Glomerular visceral epithelial cell (primary cell): ENCODE measurements around the gene CTLA4.

Experiments
- DNase-seq: peaks from one replicate; pipeline ENCODE4 v3.0.0-alpha.2; 2016; ENCODE audit errors: extremely low spot score

CTLA4 gene

DNA sequence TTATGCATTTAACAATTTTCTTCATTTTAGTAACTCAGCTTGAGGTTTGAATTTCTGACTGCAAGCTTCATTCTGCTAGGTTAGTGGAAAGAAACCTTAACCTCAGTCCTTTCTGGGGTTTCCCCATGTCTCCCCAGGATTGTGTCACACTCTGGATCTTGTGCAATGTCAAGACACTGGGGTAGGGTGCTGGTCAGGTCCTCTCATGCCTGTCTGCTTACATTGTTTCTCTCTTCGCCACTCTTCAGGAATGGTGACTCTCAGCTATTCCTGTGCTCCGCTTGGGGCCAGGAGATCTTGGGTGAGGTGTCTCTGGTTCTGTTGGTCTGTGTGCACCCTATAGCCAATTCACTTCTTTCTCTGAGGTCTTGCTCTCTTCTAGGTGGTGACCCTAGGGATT is 23.9 kb downstream of the CTLA4 start:
- DNase-seq, result peak; percentile 60

DNA sequence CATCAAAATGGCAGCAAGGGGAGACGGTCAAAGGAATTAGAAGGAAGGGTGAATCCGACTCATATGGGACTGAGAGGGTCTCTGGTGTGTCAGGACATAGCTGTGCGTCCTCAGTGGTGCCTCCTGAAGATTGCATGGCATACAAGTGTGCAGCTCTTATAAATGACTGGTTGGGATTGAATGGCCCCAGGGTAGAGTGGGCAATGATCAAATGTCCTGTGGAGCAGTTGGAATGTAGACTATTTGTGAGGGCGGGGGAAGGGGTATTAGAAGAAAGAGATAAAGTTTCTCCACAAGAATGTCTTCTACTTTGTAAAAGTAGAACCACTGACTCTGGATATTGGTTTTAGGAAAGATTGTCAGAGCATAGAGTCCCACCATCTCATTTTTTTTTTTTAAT is 24.6 kb downstream of the CTLA4 start:
- DNase-seq, result no peak

GRCh38 chr2:203893401-203893800 is 25.8 kb downstream of the CTLA4 start:
- DNase-seq, result no peak

DNA sequence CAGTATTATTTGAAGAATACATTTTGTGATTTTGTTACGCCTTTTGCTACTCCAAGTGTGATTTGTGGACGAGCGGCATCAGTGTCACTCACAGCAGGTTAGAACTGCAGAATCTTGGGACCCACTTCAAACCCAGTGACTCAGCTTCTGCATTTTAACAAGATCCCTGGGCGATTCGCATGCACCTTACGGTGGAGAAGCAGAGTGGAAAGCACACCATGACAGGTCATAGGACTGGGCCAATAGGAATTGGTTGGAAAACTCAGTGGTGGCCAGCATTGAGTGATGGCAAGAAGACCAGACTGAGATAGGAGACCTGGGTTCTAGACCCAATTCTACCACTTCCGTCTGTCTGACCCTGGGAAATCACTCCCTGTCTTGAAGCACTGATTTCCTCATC is 26.3 kb downstream of the CTLA4 start:
- DNase-seq, result no peak

DNA sequence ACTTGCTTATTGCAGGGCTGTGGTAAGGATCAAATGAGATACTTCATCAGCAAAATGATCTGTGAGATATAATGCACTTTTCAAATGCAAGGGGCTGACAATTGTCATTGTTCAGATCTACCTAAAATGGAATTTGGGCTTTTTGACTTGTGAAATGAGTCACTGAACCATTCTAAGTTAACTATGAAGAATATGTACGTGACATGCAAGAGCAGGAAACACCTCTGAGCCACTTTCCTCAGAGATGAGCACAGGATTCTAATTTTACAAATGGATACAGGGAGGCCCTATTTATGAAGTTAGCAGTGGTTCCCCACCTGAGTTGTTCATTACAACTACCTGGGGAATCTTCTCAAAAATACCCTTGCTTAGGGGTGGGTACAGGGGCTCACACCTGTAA is 26.7 kb downstream of the CTLA4 start:
- DNase-seq, result no peak

GRCh38 chr2:203897544-203897943 is 30.0 kb downstream of the CTLA4 start:
- DNase-seq, result no peak

GRCh38 chr2:203898657-203899056 is 31.1 kb downstream of the CTLA4 start:
- no peak for DNase-seq

DNA sequence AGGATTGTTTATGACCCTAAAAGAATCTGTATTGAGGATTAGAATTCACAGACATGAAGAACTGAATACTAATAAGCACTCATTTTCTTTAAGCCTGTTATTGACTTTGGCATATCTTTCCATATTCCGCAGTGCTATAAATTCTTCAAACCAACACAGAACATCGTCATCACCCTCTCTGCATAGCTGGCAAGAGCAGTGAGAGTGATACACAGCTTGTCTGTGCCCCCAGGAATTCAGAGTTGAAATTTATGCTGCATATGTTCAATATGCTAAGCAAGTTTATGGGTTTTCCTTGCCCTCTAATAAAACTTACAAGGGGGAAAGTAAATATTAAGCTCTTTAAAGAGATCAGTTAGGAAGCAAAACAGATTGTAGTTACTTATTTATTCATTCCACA is 32.7 kb downstream of the CTLA4 start:
- no peak for DNase-seq

GRCh38 chr2:203904022-203904421 is 36.5 kb downstream of the CTLA4 start:
- no peak for DNase-seq

DNA sequence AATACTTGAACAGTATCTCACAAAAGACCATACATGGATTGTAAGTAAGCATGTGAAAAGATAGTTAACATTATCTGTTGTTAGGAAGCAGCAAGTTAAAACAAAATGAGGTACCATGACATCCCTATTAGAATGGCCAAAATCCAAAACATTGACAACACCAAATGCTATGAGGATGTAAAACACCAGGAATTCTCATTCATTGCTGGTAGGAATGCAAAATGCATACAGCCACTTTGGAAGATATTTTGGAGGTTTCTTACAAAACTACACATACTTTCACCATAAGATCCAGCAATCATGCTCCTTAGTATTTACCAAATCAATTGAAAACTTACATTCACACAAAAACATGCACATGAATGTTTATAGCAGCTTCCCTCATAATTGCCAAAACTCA is 38.1 kb downstream of the CTLA4 start:
- no peak for DNase-seq

DNA sequence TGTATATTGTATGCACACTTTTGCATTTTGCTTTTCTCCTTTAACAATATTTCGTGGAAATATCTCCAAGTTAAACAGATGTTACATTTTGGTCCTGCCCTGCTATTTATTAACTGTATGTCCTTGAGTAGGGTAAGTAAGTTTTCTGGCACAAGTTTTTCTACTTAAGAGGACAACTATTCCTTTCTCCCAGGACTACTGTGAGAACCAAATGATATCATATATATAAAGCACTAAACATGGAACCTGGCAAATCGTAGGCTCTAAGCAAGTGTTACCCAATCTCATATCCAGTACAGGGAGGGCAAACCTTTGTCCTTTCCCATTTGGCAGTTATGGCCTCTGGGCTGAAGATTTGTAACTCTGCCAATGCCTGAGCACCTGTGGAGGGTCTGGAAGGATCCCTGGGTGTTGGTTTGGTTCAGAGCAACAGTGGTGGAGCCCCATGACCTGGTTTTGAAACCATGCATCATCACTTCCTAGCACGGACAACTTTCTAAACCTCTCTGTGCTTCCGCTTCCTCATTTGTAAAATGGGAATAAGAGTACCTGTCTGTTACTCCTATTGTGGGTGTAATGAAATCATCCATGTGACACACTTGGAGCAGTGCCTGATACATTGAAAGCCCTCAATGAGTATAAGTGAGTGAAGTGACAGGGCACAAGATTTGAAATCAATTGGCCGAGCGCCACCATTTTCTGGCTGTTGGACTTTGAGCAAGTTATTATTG is 40.7 kb downstream of the CTLA4 start:
- DNase-seq, result no peak

GRCh38 chr2:203908797-203909185 is 41.2 kb downstream of the CTLA4 start:
- DNase-seq, result no peak

GRCh38 chr2:203909261-203909967 is 41.8 kb downstream of the CTLA4 start:
- DNase-seq, result peak; percentile 48

DNA sequence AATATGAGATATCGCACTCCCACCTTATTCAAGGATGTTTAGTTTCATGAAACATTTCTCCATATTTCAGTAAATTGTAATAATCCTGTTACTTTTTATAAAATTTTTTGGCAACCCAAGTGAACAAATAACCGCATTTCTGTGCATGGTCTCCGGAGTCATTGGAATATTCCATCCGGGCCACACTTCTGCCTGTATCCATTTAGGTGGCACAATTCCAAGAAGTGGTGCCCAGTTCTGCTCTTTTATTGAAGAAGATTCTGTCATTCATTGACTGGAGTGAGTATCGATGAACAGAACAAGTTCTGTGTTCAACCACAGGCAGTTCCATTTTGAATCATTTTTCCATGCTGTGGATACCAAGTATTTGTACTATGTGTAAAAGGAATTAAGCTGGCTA is 42.4 kb downstream of the CTLA4 start:
- peak; percentile 7 for DNase-seq

DNA sequence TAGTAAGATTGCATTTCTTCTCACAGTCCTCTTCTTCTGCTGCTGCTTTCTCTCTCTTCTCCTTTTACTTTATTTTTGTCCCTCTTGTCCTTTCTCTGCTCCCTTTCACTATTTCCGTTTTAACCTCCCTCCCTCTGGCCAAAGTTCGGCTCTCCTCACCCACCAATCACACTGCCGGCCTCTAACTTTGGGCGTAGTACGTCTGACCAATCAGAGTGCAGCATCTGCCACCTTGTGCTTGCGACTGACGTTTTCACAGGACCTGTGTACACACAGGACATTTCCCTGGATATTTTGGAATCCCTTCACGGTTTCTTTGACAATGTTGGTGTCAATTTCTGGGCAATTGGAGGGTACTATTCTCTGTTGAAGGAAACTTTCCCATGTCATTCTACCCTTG is 46.4 kb downstream of the CTLA4 start:
- DNase-seq, result no peak

DNA sequence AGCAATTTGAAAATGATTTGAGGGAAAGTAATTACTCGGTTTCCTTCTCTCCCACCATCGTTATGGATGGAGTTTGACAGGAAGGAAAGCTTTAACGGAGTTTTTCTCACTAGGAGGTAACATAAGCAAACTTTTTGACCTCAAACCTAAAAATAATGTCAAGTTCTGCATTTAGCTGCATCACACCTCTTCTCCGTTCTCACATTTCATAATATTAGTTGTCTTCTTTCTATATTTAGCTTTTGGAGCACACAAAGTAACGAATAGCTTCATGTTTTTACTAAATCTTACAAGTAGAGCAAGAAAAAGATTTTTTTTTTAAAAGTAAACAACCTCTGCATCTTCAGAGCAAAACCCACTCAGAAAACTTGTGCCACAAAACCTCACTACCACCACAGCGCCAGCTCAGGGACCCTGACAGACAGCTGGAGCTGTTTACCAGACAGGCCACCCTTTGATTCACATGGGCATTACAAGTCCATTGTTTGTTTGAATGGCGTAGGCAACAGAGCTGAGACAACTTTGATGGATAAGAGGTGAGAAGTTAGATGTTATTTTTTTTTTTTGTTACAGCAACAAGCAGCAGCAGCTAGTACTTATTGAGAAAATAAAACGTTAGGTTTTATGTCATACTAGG is 47.1 kb downstream of the CTLA4 start:
- DNase-seq, result no peak

DNA sequence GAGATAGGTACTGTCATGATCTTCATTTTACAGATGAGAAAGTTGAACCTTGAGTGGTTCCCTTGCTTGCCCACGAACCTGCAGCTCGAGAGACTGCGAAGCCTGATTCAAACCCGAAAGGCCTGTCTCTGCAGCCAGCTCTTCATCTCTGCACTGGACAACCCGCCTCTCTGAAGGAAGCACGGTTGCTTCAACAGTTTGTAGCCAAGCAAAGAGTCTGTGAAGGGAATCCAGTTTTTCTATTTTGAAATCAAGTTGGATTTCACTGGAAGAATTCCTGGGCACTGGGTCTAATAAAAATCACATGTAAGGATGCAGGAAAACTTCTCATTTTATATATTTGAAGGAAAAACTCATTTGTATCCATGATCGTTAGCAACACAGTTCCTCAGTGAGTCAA is 47.7 kb downstream of the CTLA4 start:
- no peak for DNase-seq

DNA sequence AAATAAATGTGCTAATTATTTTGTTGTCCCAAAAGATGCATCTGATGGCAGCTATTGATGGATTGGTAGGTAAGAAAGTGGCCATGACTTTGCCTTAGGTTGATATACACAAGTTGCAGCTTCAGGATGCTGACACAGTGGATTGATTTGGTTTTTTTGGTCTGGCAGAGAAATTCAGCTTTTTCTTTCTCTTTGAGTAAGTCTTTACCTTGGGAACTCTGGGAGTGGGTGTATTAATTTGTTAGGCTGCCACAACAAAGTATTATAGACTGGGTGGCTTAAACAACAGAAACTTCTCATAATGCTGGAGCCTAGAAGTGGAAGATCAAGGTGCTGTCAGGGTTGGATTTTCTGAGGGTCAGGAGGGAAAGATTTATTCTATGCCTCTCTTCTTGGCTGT is 49.2 kb downstream of the CTLA4 start:
- no peak for DNase-seq

DNA sequence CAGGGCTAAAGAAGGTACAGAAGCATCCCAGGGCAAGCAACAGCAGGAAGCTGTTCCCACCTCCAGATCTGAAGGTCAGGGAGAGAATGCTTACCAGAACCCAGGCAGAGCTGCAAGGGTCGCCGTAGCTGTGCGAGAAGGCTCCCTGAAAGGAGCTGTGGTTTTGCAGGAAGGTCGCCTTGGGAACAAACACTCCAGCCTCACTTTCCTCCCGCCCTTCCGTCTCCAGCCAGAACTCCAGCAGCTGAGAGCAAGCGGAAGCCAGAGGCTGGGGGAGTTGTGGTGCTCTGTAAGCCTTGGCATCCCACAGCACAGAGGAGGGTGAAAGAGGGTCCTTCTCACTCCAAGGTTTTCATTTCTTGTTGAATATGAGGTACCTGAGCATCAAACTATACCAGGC is 50.7 kb downstream of the CTLA4 start:
- no peak for DNase-seq

DNA sequence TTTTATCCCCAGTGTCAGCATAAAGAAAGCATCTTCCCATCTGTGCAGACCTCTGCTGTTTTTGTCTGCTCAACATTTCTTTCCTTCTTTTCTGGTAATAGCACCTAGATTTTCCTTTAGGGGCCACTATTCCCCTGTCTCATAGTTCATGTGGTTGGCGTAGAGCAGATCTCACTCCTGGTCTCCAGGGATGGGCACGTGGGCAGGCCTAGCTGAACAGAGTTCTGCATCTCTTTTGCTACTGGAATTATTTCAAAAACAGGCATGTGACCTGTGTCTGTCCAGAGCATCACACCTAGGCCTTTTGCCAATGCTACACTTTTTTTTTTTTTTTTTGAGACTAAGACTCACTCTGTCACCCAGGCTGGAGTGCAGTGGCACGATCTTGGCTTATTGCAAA is 51.3 kb downstream of the CTLA4 start:
- no peak for DNase-seq
